GM23248 (cell line): ENCODE data around the gene NR3C1.

Experiments
- EZH2 ChIP-seq: fragments of 200-600 bp; sonication (generic); IDR thresholded peaks from 2 replicates; pipeline ENCODE4 v1.6.1; 2018; ENCODE audit warnings: antibody characterized with exemption, mild to moderate bottlenecking; ENCODE audit not compliant: insufficient read depth, poor library complexity, severe bottlenecking
- EZH2phosphoT487 ChIP-seq: fragments of 200-600 bp; sonication (generic); IDR thresholded peaks from 2 replicates; pipeline ENCODE4 v1.6.1; 2018; ENCODE audit warnings: antibody characterized with exemption, moderate library complexity, mild to moderate bottlenecking, low read depth; ENCODE audit not compliant: insufficient read depth

DNA sequence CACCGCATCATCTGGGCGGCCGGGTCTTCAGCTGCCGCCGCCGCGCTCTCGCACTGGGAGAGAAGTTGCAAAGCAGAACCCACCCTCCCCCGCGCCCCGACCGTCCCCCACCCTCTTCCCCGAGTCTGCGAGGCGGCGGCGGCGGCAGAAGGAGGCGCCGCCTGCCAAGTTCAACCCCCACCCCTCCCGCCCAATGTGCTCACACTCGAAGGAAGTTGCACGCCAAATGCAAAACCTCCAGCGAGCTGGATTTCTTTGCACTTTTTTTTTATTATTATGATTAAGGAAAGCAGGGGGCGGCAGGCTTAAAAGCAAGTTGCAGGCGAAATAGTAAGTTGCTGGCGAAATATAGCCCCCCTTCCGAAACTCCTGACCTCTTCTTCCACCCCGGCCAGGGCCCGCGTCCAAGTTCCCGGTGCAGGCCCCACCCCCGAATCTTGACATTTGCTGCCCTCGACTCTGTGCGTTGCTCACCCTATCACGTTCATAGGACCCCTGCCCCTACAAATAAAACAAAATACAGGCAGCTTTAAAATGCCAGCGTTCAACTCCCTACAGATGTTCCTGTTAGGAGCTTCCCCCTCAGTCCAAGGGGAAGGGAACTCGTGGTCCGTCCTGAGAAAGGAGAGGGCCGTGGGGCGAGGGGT lies 1.1 kb upstream of the NR3C1 start:
- TF ChIP-seq EZH2 (no peak), EZH2phosphoT487 (no peak)
